Measurements from ENCODE around the gene UACA.

The UACA gene

DNA sequence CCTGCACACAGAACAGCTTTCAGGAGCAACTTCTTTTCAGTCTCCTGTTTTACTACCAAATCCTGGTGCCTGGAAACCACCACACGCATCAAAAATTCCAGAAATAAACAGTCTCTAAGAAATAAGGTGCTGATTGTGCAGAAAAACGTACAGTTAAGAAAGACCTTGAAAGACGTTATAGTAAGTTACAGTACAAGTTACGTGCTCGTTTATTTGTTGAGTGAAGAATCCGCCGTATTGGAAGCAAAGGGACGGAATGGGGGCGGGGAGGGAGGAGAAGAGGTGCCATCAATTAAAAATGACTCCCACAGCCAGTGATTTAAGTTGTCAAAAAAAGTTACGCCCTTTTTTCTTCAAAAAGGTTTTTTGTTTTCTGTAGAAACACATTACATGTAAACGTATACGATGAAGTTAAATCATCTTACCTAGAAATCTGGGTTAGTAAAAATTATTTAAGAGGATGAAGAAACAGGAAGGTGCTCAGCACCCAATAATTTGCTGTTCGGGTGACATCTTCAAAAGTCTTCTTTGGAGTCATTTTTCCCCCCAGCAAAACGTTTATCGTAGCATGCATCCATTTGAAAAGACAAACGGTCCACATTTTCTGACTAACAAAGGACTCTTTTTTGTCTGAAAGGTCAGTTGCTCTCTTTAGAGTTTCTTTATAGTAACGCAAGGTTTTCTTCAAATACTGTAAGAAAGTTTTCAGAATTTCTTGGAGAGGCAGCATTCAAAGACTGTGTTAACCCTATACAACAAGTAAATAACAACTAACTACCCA, 782 bp upstream of the UACA start:
- Histone ChIP-seq H3K36me3 (ENCODE audit: insufficient read depth, low read length) (no peaks in the 10 kb centered on the region), H3K9ac (ENCODE audit: insufficient read length) (peak overlapping the region; percentile 7), H3K9me3 (ENCODE audit: low read depth, low read length) (no peaks in the 10 kb centered on the region), H3K4me3 (peak overlapping the region; percentile 89), H3K27ac (no peak overlapping the region)
- TF ChIP-seq FOXP2 (optimal IDR thresholded peaks at IDR 0.05; ENCODE audit: control extremely low read depth, extremely low read length, insufficient read depth): no peak
- no peak for TF ChIP-seq POLR2AphosphoS5 (IDR thresholded peaks at IDR 0.05; ENCODE audit: borderline replicate concordance, low read depth, low read length)
- no peak for TF ChIP-seq EZH2 (IDR thresholded peaks at IDR 0.05)
- DNase-seq (ENCODE audit: low read depth, low spot score): no peak

- Histone ChIP-seq H3K9me3 (ENCODE audit: low read depth, low read length) (no peaks in the 10 kb centered on the region), H3K9ac (ENCODE audit: insufficient read length) (peak overlapping the region; percentile 69), H3K36me3 (ENCODE audit: insufficient read depth, low read length) (no peaks in the 10 kb centered on the region), H3K4me3 (peak overlapping the region; percentile 89), H3K27ac (no peak overlapping the region)
- DNase-seq (ENCODE audit: low read depth, low spot score): no peak
- TF ChIP-seq FOXP2 (optimal IDR thresholded peaks at IDR 0.05; ENCODE audit: control extremely low read depth, extremely low read length, insufficient read depth) (no peak), POLR2AphosphoS5 (IDR thresholded peaks at IDR 0.05; ENCODE audit: borderline replicate concordance, low read depth, low read length) (no peak), EZH2 (IDR thresholded peaks at IDR 0.05) (no peak)
Measured at GRCh38 chr15:70762469-70763119, 764 bp downstream of the UACA start.

- TF ChIP-seq POLR2AphosphoS5 (IDR thresholded peaks at IDR 0.05; ENCODE audit: borderline replicate concordance, low read depth, low read length): no peak
- TF ChIP-seq FOXP2 (optimal IDR thresholded peaks at IDR 0.05; ENCODE audit: control extremely low read depth, extremely low read length, insufficient read depth): no peak
- no peak for TF ChIP-seq EZH2 (IDR thresholded peaks at IDR 0.05)
- DNase-seq (ENCODE audit: low read depth, low spot score): no peak
- peak overlapping the region; percentile 69 for H3K9ac ChIP-seq (ENCODE audit: insufficient read length)
- peak overlapping the region; percentile 89 for H3K4me3 ChIP-seq
- H3K36me3 ChIP-seq (ENCODE audit: insufficient read depth, low read length): no peaks in the 10 kb centered on the region
- no peaks in the 10 kb centered on the region for H3K9me3 ChIP-seq (ENCODE audit: low read depth, low read length)
- H3K27ac ChIP-seq: no peak overlapping the region
Measured at GRCh38 chr15:70761931-70762468, 1.4 kb downstream of the UACA start.

DNA sequence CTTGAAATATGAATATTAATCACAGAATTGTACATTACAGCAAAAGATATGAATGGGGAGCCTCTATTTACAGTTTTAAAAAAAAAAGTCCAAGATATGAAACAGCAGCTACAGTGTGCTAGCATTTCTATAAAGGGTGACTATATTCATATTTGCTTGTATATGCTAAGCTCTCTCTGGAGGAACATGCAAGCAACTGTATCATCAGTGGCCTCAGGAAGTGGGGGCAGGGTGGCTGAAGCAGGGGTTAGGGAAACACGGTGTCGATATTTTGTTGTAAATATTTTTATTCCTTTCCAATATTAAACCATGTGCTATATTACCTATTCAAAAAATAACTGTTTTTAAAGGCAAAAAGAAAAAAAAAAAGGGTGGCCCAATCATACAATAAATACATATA, 2.3 kb downstream of the UACA start:
- H3K9ac ChIP-seq (ENCODE audit: insufficient read length): no peak overlapping the region
- DNase-seq (ENCODE audit: low read depth, low spot score): no peak
- H3K9me3 ChIP-seq (ENCODE audit: low read depth, low read length): no peaks in the 10 kb centered on the region
- H3K27ac ChIP-seq: no peak overlapping the region
- no peaks in the 10 kb centered on the region for H3K36me3 ChIP-seq (ENCODE audit: insufficient read depth, low read length)
- TF ChIP-seq FOXP2 (optimal IDR thresholded peaks at IDR 0.05; ENCODE audit: control extremely low read depth, extremely low read length, insufficient read depth) (no peak), POLR2AphosphoS5 (IDR thresholded peaks at IDR 0.05; ENCODE audit: borderline replicate concordance, low read depth, low read length) (no peak), EZH2 (IDR thresholded peaks at IDR 0.05) (no peak)
- 0 out of 2 replicates have a peak overlapping the region, but pooled peaks have one; percentile 2 for H3K4me3 ChIP-seq

- DNase-seq (ENCODE audit: low read depth, low spot score): no peak
- H3K36me3 ChIP-seq (ENCODE audit: insufficient read depth, low read length): no peaks in the 10 kb centered on the region
- H3K9me3 ChIP-seq (ENCODE audit: low read depth, low read length): no peaks in the 10 kb centered on the region
- no peak for TF ChIP-seq FOXP2 (optimal IDR thresholded peaks at IDR 0.05; ENCODE audit: control extremely low read depth, extremely low read length, insufficient read depth)
- TF ChIP-seq POLR2AphosphoS5 (IDR thresholded peaks at IDR 0.05; ENCODE audit: borderline replicate concordance, low read depth, low read length): no peak
- TF ChIP-seq EZH2 (IDR thresholded peaks at IDR 0.05): no peak
- no peak overlapping the region for H3K4me3 ChIP-seq
- H3K9ac ChIP-seq (ENCODE audit: insufficient read length): no peak overlapping the region
- no peak overlapping the region for H3K27ac ChIP-seq
Measured at GRCh38 chr15:70758790-70759462, 4.4 kb downstream of the UACA start.

GRCh38 chr15:70757627-70758026, 5.7 kb downstream of the UACA start:
- Histone ChIP-seq H3K9me3 (ENCODE audit: low read depth, low read length) (no peaks in the 10 kb centered on the region), H3K4me3 (no peak overlapping the region), H3K9ac (ENCODE audit: insufficient read length) (no peak overlapping the region), H3K36me3 (ENCODE audit: insufficient read depth, low read length) (no peaks in the 10 kb centered on the region), H3K27ac (no peak overlapping the region)
- DNase-seq (ENCODE audit: low read depth, low spot score): no peak
- TF ChIP-seq FOXP2 (optimal IDR thresholded peaks at IDR 0.05; ENCODE audit: control extremely low read depth, extremely low read length, insufficient read depth) (no peak), EZH2 (IDR thresholded peaks at IDR 0.05) (no peak), POLR2AphosphoS5 (IDR thresholded peaks at IDR 0.05; ENCODE audit: borderline replicate concordance, low read depth, low read length) (no peak)

DNA sequence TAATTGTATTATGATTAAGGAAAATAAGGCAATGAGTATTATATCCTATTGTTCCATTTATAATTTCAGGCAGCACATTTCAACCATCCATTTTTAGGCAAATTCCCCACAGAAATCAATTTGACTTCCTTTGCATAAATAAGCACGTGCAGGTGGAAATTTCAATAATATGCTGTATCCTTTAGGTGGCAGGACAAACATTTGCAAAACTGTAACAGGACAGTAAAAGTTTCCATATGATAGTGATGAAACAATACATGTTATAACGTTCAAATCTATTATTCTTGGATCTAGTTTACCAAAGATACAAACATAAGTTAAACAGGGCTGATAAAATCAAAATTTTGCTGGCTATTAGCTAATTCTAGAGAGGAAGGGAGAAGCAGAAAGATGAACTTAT, 8.5 kb downstream of the UACA start:
- no peak for DNase-seq (ENCODE audit: low read depth, low spot score)
- Histone ChIP-seq H3K9ac (ENCODE audit: insufficient read length) (no peak overlapping the region), H3K27ac (no peak overlapping the region), H3K9me3 (ENCODE audit: low read depth, low read length) (no peaks in the 10 kb centered on the region), H3K36me3 (ENCODE audit: insufficient read depth, low read length) (no peaks in the 10 kb centered on the region), H3K4me3 (no peak overlapping the region)
- TF ChIP-seq EZH2 (IDR thresholded peaks at IDR 0.05): no peak
- no peak for TF ChIP-seq POLR2AphosphoS5 (IDR thresholded peaks at IDR 0.05; ENCODE audit: borderline replicate concordance, low read depth, low read length)
- no peak for TF ChIP-seq FOXP2 (optimal IDR thresholded peaks at IDR 0.05; ENCODE audit: control extremely low read depth, extremely low read length, insufficient read depth)

Measured in SK-N-MC (cell line).